OCI-LY1 (cell line): ENCODE results near the gene CDC42BPB.

Experiments used
- H2AFZ ChIP-seq: fragments of 200-600 bp; sonication (generic), shearing (Covaris generic); 2 replicates; pipeline ENCODE4 v1.6.0; 2014; ENCODE audit warnings: antibody characterized with exemption, mild to moderate bottlenecking, low read length
- H3F3A ChIP-seq: fragments of 200-600 bp; sonication (generic), shearing (Covaris generic); 2 replicates; pipeline ENCODE4 v1.6.0; 2014; ENCODE audit warnings: mild to moderate bottlenecking, antibody characterized with exemption, low read length, moderate library complexity; ENCODE audit not compliant: insufficient read depth
- H3K27ac ChIP-seq: fragments of 200-600 bp; sonication (generic); 2 replicates; pipeline ENCODE4 v1.5.1; 2014; ENCODE audit warnings: low read length, mixed run types, mild to moderate bottlenecking, low read depth; ENCODE audit not compliant: poor library complexity, severe bottlenecking
- H3K27me3 ChIP-seq: fragments of 200-600 bp; sonication (generic); 2 replicates; pipeline ENCODE4 v1.6.0; 2014; ENCODE audit warnings: antibody characterized with exemption, mild to moderate bottlenecking, low read length, moderate library complexity; ENCODE audit not compliant: insufficient read depth
- H3K36me3 ChIP-seq: fragments of 200-600 bp; sonication (generic); 2 replicates; pipeline ENCODE4 v1.6.1; 2014; ENCODE audit warnings: mild to moderate bottlenecking, antibody characterized with exemption, low read length, moderate library complexity, mixed read lengths; ENCODE audit not compliant: insufficient read depth
- H3K4me1 ChIP-seq: fragments of 200-600 bp; sonication (generic); 2 replicates; pipeline ENCODE4 v1.5.1; 2014; ENCODE audit warnings: mild to moderate bottlenecking, low read length, moderate library complexity; ENCODE audit not compliant: insufficient read depth, severe bottlenecking
- H3K4me2 ChIP-seq: fragments of 200-600 bp; sonication (generic), shearing (Covaris generic); 2 replicates; pipeline ENCODE4 v1.6.1; 2014; ENCODE audit warnings: low read length
- H3K4me3 ChIP-seq: fragments of 200-600 bp; sonication (generic); 2 replicates; pipeline ENCODE4 v1.5.1; 2014; ENCODE audit warnings: low read length, low read depth, mild to moderate bottlenecking, mixed read lengths; ENCODE audit not compliant: poor library complexity, severe bottlenecking
- H3K79me2 ChIP-seq: fragments of 200-600 bp; shearing (Covaris generic); 2 replicates; pipeline ENCODE4 v1.6.1; 2016; ENCODE audit warnings: mixed run types, low read length, mixed read lengths; ENCODE audit not compliant: insufficient read depth
- H3K9ac ChIP-seq: fragments of 200-600 bp; sonication (generic), shearing (Covaris generic); 2 replicates; pipeline ENCODE4 v1.6.1; 2014; ENCODE audit warnings: mild to moderate bottlenecking, low read length, mixed read lengths
- H3K9me2 ChIP-seq: fragments of 200-600 bp; sonication (generic), shearing (Covaris generic); 2 replicates; pipeline ENCODE4 v1.6.1; 2014; ENCODE audit warnings: low read depth, mild to moderate bottlenecking, low read length, mixed read lengths
- H3K9me3 ChIP-seq: fragments of 200-600 bp; shearing (Covaris generic); 2 replicates; pipeline ENCODE4 v1.6.1; 2014; ENCODE audit warnings: low read length, mixed read lengths
- H4K20me1 ChIP-seq: fragments of 200-600 bp; sonication (generic), shearing (Covaris generic); 2 replicates; pipeline ENCODE4 v1.6.0; 2016; ENCODE audit warnings: mild to moderate bottlenecking, low read length; ENCODE audit not compliant: insufficient read depth
- EZH2 ChIP-seq: fragments of 200-600 bp; sonication (generic), shearing (Covaris generic); IDR thresholded peaks from 2 replicates; pipeline ENCODE4 v1.8.0; 2017; ENCODE audit warnings: borderline replicate concordance, mixed run types, mild to moderate bottlenecking, antibody characterized with exemption, low read length, moderate library complexity, mixed read lengths
- TF ChIP-seq, protein P1 (sequence below): fragments of 200-600 bp; sonication (generic), shearing (Covaris generic); IDR thresholded peaks from 2 replicates; pipeline ENCODE4 v1.5.1; 2017; ENCODE audit warnings: mild to moderate bottlenecking, antibody characterized with exemption, low read length, moderate library complexity, mixed read lengths

The CDC42BPB gene

DNA sequence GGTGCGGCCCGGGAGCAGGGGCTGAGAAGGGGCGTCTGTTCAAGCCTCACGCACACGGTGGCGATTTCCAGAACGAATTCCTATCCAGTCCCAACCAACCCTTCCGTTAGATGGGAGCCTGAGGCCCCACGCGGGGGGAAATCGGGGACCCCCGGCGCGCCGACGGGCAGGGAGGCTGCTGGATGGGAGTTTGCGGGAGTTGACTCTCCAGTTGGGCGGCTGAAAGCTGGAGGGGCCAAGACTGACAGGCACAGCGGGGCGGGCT lies 47.0 kb upstream of the CDC42BPB start:
- no peak overlapping the region for H3K4me2 ChIP-seq
- no peak for TF ChIP-seq EZH2
- TF ChIP-seq, protein P1, sequence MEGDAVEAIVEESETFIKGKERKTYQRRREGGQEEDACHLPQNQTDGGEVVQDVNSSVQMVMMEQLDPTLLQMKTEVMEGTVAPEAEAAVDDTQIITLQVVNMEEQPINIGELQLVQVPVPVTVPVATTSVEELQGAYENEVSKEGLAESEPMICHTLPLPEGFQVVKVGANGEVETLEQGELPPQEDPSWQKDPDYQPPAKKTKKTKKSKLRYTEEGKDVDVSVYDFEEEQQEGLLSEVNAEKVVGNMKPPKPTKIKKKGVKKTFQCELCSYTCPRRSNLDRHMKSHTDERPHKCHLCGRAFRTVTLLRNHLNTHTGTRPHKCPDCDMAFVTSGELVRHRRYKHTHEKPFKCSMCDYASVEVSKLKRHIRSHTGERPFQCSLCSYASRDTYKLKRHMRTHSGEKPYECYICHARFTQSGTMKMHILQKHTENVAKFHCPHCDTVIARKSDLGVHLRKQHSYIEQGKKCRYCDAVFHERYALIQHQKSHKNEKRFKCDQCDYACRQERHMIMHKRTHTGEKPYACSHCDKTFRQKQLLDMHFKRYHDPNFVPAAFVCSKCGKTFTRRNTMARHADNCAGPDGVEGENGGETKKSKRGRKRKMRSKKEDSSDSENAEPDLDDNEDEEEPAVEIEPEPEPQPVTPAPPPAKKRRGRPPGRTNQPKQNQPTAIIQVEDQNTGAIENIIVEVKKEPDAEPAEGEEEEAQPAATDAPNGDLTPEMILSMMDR: no peak
- H3K79me2 ChIP-seq: no peaks in the 10 kb centered on the region
- H3K9ac ChIP-seq: no peak overlapping the region
- H3K4me3 ChIP-seq: no peak overlapping the region
- peaks cover 31% of the 10 kb centered on the region for H3K4me1 ChIP-seq
- H3K9me3 ChIP-seq: no peaks in the 10 kb centered on the region
- H3K36me3 ChIP-seq: no peaks in the 10 kb centered on the region
- no peaks in the 10 kb centered on the region for H3F3A ChIP-seq
- no peak overlapping the region for H2AFZ ChIP-seq
- no peaks in the 10 kb centered on the region for H4K20me1 ChIP-seq
- H3K9me2 ChIP-seq: no peaks in the 10 kb centered on the region
- H3K27ac ChIP-seq: no peak overlapping the region
- no peaks in the 10 kb centered on the region; the same call in 1 of the 2 replicates for H3K27me3 ChIP-seq

- no peaks in the 10 kb centered on the region for H4K20me1 ChIP-seq
- peaks cover 31% of the 10 kb centered on the region for H3K4me1 ChIP-seq
- no peaks in the 10 kb centered on the region for H3K9me2 ChIP-seq
- no peak overlapping the region for H3K27ac ChIP-seq
- no peaks in the 10 kb centered on the region for H3K9me3 ChIP-seq
- no peak overlapping the region for H3K4me3 ChIP-seq
- H3K79me2 ChIP-seq: no peaks in the 10 kb centered on the region
- no peak overlapping the region for H3K4me2 ChIP-seq
- no peaks in the 10 kb centered on the region; the same call in 1 of the 2 replicates for H3K27me3 ChIP-seq
- H2AFZ ChIP-seq: no peak overlapping the region
- TF ChIP-seq EZH2: no peak
- TF ChIP-seq, protein P1: no peak
- no peaks in the 10 kb centered on the region for H3K36me3 ChIP-seq
- no peak overlapping the region for H3K9ac ChIP-seq
- H3F3A ChIP-seq: no peaks in the 10 kb centered on the region
Measured at GRCh38 chr14:103103461-103104388, 46.4 kb upstream of the CDC42BPB start.

GRCh38 chr14:103102689-103103260 lies 45.4 kb upstream of the CDC42BPB start:
- Histone ChIP-seq H3F3A (no peaks in the 10 kb centered on the region), H4K20me1 (no peaks in the 10 kb centered on the region), H2AFZ (no peak overlapping the region), H3K9me2 (no peaks in the 10 kb centered on the region), H3K4me3 (no peak overlapping the region), H3K79me2 (no peaks in the 10 kb centered on the region), H3K27ac (no peak overlapping the region), H3K27me3 (no peaks in the 10 kb centered on the region), H3K9me3 (no peaks in the 10 kb centered on the region), H3K4me1 (peaks cover 31% of the 10 kb centered on the region), H3K9ac (no peak overlapping the region), H3K4me2 (no peak overlapping the region), H3K36me3 (no peaks in the 10 kb centered on the region)
- TF ChIP-seq, protein P1: no peak
- TF ChIP-seq EZH2: no peak
